GM18858 (cell line): Measurements from ENCODE around the gene EIPR1.

Experiments
- ATAC-seq: cut with Tn5 transposase; IDR thresholded peaks from one replicate; pipeline ENCODE4 v1.9.1; 2021; ENCODE audit not compliant: unreplicated experiment

EIPR1 gene

DNA sequence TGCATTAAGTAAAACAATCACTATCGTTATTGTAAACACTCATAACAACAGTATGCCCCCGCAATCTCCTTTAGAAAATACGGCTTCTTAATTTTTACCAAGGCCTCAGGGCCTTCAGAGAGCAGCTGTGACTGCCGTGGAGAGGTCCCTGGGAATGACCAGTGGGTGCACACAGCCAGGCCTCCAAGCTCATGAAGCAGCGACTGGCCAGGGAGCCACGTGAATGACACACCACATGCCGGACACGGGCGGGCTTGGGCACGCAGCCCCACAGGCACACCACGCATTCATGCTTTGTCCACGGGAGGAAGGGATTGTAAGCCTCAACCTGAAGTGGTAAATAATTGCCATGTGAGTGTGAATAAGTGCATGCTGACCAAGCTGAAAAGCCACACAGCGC, 121.0 kb downstream of the EIPR1 start:
- no peak for ATAC-seq

DNA sequence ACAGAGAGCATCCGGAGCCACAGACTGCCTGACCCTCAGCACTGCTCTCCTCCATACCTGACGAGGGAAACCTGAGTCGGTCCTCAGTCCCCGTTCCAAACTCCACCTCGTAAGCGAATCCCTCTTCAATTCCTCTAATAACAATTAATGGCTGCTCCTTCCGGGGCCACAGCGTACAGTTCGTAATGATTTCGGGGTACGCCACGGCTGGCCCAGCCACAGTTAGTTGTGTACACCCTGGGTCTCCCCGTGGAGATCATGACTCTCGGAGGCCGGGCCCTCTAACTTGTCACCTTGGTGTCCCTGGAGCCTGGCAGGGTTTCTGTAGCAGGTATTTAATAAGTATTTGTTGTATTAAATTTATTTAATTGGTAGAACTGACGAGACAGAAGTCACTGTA, 121.5 kb downstream of the EIPR1 start:
- no peak for ATAC-seq

DNA sequence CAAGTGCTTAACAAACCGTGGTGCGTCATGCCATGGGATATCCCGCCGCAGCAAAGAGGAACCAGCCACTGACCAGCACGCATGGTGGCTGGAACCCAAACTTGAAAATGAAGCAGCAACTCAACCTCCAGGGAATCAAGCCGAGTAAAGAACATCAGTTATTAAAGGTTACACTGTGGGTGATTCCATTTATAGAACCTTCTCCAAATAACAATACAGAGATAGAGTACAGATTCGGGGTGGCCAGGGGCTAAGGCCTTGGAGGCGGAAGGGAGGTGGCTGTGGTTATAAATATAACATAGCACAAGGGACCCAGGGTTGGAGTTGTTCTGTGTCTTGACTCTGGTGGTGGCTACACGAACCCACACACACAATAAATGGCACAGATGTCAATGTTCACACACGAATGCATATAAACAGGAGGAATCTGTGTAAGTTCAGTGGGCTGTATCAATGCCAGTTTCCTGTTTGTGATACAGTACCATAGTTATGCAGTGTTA, 123.1 kb downstream of the EIPR1 start:
- peak; percentile 70 for ATAC-seq

DNA sequence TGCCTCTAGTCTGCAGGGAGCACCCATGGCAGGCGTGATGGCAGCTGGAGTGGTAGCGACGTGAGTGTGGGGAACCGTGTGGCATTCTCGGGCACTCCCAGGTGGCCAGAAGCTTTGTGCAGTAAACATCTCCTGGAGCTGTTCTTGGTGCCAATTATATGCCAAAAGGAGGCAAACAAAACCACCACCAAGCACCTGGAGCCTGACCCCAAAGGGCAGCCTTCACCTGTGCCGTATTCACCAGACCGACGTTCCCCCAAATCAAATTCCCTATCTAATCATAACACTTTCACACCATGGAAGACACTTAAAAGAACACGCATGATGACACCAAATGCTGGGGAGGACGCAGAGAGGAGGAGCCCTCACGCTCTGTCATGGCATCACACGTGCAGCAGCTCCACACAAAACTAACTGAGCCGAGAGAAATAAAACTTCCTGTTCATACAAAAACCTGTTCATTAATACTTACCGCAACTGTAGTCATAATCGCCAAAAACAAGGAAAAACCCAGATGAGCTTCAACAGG, 123.6 kb downstream of the EIPR1 start:
- ATAC-seq: no peak

DNA sequence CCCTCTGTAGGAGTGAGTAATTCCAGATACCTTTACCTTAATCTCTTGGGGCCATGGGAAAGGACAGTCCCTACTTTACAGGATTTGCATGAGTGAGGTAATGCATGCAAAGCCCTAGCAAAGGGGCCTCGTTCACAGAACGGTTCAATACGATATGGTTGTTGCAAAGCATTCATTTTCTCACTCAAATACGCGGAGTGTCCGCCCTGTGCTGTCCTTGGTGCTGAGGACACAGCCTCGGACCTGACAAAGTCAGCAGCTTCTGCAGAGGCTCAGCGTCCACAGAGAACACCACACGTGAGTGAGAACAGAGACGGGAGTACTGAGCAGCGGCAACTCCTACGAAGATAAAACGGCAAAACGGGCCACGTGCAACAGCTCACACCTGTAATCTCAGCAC, 125.7 kb downstream of the EIPR1 start:
- ATAC-seq: no peak

DNA sequence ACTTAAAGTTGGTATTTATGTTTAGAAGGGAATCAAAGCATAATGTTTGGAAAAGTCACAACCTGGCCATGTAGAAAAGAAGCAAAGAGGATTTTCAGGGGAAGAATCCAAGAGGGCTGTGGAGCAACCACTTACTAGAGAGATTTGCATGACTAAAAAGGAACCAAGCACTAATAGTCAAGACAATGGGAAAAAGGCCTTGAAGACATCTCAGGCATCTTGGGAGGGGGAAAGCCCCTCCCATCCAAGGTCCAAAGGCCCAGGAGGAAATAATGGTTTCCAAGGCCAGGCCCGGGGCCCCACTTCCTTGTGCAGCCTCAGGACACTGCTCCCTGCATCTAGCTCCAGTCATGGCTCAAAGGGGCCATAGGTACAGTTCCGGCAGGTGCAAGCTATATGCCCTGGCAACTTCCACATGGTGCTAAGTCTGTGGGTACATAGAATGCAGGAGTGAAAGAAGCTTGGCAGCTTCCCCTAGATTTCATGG, 128.1 kb downstream of the EIPR1 start:
- no peak for ATAC-seq

DNA sequence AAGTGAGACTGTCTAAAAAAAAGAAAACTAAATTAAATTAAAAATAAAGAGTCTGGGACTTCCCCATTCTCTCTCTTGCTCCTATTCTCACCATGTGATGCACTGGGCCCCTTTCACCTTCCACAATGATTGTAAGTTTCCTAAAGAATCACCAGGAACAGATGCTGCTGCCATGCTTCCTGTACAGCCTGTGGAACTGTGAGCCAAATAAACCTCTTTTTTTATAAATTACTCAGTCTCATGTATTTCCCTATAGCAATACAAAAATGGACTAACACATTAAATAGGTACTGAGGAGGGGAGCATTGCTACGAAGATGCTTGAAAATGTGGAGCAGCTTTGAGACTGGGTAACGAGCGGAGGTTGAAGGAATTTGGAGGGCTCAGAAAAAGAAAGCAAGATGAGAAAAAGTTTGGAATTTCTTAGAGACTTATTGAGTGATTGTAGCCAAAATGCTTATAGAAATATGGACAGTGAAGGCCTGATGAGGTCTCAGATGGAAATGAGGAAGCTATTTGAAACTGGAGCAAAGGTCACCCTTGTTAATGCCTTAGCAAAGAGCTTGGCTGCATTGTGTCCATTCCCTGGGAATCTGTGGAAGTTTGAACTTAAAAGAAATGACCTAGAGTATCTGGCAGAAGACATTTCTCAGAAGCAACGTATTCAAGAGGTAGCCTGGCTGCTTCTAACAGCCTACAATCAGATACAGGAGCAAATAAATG, 128.7 kb downstream of the EIPR1 start:
- no peak for ATAC-seq

DNA sequence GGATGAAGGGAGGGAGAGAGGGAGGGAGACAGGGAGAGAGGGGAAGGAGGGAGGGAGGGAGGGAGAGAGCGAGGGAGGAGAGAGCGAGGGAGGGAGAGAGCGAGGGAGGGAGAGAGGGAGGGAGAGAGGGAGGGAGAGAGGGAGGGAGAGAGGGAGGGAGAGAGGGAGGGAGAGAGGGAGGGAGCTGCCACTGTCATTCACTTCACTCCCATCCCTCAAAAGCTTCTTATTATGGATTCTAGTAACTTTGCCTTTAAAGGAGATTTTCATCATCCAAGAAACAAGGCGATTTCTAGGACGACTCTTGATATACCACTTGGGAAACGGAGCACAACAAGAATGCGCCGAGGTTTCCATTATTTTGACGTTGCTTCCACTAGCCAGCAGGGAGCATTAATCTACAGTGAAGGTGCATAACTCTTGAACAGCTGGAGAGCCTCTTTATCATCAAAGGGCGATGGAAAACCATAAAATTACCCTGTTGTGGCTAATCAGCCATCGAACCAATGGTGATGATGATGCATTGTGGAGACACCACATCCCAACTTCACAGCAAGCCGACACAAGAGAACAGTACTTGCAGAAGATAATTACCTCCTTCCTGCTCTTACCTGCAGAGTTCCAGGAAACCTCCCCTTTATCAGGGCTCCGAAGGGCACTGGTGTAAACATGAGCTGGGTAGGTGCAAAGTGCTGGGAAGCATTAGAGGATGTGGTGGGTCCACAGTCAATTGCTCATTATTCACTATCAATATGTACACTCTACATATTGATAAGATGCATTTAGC, 130.5 kb downstream of the EIPR1 start:
- ATAC-seq: no peak

DNA sequence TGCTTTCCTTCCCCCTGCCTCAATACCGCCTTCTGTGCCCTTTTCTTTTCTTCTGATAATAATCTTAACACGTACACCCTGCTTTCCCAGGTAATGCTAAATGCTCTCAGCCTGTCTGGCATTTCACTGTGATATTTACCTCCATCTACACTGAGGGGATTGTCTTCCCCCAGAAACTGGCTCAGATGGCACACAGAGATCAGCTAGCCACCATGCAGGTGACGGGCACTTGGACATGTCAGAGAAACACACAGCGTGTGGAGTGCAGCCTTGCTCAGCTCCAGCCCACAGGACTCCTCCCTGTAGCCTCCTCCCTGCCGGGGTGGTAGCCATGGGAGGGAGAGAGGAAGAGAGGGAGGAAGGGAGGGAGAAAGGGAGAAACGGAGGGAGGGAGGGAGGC, 131.2 kb downstream of the EIPR1 start:
- no peak for ATAC-seq

DNA sequence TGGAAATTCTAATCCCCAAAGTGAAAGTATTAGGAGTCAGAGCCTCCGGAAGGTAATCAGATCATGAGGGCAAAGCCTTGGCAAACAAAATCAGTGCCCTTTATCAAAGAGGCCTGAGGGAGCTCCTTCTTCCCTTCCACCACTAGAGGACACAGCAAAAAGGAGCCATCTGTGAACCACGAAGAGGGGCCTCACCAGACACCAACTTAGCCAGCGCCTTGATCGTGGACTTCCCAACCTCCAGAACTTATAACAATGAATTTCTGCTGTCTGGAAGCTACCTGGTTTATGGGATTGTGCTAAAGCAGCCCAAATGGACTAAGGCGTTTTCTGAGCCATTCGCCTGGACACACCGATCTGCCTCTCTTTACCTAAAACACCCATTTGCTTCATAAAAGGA, 133.1 kb downstream of the EIPR1 start:
- ATAC-seq: no peak

DNA sequence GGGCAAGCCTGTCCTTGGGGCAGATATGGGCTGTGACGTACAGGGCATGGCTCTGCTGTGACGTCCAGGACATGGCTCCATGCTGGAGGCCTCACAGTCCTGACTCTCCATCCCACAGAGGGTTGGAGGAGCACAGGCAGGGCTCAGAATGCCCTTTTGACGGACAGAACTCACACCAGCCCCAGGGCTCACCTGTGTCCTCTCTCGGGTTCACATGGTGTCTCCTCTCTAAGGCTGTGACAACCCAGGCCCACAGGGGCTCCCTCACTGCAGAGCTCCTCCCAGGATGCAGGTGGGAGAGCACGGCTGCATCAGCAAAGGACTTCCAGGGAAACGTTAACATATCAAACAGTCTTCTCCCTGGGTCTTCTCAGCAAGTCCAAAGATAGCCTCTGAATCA, 133.8 kb downstream of the EIPR1 start:
- no peak for ATAC-seq

DNA sequence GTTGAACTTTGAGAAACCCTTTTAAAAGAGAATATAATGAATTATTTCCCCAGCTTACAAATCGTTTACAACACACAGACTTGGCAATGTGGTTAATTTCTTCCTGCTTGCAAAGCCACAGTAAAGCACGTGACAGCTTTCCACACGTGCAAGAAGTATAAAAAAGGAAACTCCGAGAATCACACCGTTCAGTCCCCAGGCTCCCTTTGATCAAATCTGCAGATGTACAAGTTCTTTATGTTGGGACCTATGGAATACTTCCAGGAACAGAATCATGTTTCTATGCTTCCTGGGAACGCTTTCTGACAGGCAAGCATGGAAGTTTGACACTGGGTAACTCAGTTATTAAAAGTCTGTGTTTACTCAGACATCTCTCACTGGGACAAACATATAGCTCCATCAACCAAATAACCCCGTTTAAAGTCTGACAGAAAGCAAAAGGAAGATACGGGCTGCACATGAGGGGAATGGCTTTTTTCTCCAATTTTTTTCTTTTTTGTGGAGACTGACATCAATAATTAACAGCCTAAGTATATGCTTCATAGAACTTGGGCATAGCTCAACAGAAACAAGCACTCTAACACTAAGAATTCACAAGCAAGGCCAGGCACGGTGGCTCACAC, 134.8 kb downstream of the EIPR1 start:
- peak; percentile 81 for ATAC-seq

DNA sequence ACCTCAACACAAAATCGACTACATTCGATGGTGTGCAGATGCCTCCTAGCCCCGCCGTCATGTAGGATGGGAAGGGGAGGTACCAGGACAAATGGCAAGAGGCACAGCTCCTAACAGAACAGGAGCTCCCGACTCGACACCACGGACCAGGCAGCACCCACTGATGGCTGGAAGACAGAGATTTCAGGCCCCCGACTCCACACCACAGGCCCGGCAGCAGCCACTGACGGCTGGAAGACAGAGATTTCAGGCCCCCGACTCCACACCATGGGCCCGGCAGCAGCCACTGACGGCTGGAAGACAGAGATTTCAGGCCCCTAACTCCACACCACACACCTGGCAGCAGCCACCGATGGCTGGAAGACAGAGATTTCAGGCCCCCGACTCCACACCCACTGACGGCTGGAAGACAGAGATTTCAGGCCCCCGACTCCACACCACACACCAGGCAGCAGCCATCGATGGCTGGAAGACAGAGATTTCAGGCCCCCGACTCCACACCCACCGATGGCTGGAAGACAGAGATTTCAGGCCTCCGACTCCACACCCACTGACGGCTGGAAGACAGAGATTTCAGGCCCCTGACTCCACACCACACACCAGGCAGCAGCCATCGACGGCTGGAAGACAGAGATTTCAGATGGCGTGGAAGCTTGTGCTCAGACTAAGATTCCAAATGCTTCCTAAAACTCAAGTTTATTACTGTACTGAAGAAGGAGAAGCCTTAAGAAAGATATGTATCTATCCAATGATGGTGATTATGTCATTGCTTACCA, 135.5 kb downstream of the EIPR1 start:
- ATAC-seq: peak; percentile 9

DNA sequence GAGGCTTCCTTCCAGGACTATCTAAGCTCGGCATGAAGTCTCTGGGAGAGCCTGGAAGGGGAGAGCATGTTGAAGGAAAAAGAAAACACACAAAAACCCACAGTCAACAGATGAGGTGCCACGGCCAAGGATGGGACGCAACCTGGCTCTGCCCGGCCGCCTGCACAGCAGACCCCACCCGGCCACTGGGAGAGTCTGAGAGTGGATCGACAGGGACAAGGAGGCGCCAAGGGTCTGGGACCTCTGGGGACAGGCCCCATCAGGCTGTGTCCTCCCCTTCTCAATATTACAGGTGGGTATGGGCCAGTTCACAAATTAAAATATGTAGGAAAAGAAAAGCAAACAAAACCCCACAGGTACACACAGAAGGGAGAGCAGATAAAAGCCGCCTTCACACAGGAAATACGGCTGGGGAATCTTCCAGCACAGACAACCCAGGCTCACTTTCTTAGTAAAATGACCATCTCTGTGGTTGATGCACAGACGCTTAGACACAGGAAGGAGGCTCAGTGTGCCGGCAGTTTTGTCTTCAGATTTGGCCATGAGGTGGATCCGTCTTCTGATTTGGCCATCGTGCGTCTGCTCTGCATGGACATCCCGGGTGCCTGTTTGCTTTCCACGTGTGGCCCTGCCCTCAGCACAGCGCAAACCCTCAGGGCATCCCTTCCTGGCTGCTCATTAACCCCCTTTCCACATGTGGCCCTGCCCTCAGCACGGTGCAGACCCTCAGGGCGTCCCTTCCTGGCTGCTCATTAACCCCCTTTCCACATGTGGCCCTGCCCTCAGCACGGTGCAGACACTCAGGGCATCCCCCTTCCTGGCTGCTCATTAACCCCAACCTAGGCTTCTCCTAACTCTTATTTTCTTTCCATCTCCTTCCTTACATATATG, 138.4 kb downstream of the EIPR1 start:
- ATAC-seq: peak; percentile 58

DNA sequence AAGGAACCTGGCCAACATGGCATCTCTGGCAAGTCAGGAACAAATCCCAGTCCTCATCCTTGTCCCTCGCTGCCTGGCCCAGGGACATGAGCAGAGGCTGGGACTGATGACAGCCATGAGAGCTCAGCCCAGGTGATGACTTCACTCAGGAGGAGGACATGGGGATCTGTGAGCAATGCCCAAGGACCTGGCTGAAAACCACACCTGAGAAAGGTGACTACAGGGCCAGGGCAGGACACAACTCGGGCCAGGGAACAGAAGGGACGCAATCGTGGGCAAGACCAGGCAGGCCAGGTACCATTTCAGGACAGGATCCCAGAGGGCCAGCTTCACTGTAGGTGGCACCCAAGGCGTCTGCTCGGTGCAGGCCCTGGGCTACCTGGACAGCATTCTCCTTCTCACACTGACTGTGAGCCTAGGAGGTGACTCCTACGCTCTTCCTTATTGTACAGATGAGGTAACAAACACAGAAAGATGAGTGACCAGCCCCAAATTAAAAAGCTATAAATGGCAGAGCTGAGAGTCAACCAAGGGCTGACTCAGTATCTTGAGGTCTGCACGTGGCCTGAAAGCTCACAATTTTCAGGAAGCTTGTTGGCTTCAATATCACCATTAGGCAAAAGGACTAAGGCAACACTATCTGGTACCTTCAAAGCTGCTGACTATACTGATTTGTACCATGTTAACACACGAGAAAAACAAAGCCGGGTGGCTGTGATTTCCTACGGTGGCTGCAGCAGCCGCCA, 141.1 kb downstream of the EIPR1 start:
- ATAC-seq: no peak

DNA sequence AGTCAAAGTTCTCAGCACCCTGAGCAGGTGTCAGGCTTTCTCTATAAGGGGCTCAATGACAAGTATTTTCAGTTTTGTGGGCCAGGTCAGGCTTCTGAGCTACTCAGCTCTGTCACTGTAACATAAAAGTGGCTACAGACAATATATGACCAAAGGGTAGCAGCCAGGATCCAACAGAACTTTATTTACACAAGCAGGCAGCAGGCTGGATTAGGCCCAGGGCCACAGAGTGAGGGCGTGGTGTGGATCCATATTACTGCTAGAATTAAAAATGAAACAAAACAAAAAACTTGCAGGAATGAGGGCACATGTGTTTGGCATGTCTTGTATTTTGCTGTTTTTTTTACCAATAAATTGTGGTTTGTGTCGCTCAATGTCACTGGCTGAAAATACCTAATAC, 143.7 kb downstream of the EIPR1 start:
- no peak for ATAC-seq

DNA sequence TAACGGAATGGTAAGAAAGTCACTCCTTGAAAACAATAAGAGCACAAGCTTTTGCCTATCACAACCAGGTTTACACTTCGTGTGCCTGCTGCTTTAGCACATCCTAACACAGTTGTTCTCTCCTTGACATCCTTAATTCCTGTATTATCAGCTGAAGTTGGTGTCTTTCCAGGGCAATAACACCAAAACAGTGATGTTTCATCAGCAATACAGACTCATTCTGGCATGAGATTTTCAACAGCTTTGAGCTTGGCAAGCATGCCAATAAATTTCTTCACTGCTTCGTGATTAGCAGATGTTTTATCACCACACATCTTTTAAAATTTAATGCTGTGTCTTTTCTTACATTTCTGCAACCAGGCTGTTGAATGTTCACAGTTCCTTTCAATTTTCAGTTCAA, 148.4 kb downstream of the EIPR1 start:
- no peak for ATAC-seq

DNA sequence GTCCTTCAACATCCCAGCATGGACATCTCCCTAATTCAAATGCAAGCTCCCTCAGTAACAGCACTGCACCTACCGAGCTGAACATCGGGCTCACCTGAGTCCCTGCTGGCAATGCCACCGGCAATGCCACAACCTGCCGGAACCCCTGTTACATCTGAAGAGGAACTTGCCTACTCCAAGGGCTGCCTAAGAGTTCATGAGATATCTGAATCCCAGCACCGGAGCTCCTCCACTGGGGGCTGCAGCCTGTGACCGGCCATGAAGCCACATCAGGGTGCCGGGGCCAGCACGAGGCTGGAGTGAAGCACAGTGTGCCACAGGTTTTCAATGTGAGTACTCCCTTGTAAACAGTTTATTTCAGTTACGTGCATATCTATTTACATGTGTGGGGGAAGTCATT, 152.9 kb downstream of the EIPR1 start:
- ATAC-seq: no peak
